ENCODE measurements around the gene ARHGAP27. TPM values are rescaled to one million over a fixed set of nuclear protein-coding genes. Genes with fewer than 3 reads are reported as not detected.

ARHGAP27 gene
- total RNA-seq, 1 donor from 2014 or later, result 26.8 TPM

GRCh38 chr17:45431531-45432404 is 902 bp downstream of the ARHGAP27 start:
- Mint-ChIP-seq H3K4me1 (ENCODE audit: unreplicated experiment) (peaks cover 8% of the 10 kb centered on the region), H3K9me3 (no peaks in the 10 kb centered on the region)

GRCh38 chr17:45430738-45431530 is 1.7 kb downstream of the ARHGAP27 start:
- Mint-ChIP-seq H3K27me3 (peaks cover 49% of the 10 kb centered on the region), H3K9me3 (no peaks in the 10 kb centered on the region), H3K4me1 (ENCODE audit: unreplicated experiment) (peaks cover 8% of the 10 kb centered on the region), H3K4me3 (peak overlapping the region; percentile 87), H3K36me3 (no peaks in the 10 kb centered on the region), H3K27ac (peak overlapping the region; percentile 98)
- no peak for DNase-seq (ENCODE audit: extremely low spot score, unreplicated experiment)
- TF ChIP-seq, protein P1, sequence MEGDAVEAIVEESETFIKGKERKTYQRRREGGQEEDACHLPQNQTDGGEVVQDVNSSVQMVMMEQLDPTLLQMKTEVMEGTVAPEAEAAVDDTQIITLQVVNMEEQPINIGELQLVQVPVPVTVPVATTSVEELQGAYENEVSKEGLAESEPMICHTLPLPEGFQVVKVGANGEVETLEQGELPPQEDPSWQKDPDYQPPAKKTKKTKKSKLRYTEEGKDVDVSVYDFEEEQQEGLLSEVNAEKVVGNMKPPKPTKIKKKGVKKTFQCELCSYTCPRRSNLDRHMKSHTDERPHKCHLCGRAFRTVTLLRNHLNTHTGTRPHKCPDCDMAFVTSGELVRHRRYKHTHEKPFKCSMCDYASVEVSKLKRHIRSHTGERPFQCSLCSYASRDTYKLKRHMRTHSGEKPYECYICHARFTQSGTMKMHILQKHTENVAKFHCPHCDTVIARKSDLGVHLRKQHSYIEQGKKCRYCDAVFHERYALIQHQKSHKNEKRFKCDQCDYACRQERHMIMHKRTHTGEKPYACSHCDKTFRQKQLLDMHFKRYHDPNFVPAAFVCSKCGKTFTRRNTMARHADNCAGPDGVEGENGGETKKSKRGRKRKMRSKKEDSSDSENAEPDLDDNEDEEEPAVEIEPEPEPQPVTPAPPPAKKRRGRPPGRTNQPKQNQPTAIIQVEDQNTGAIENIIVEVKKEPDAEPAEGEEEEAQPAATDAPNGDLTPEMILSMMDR (conservative IDR thresholded peaks at IDR 0.05), result no peak

More at GRCh38 chr17:45431531-45432404, 902 bp downstream of the ARHGAP27 start:
- DNase-seq (ENCODE audit: extremely low spot score, unreplicated experiment), result peak; percentile 86
- peak overlapping the region; percentile 87 for H3K4me3 Mint-ChIP-seq
- H3K36me3 Mint-ChIP-seq, result no peaks in the 10 kb centered on the region
- peak overlapping the region; percentile 98 for H3K27ac Mint-ChIP-seq
- TF ChIP-seq, protein P1 (conservative IDR thresholded peaks at IDR 0.05), result no peak
- H3K27me3 Mint-ChIP-seq, result peaks cover 41% of the 10 kb centered on the region

DNA sequence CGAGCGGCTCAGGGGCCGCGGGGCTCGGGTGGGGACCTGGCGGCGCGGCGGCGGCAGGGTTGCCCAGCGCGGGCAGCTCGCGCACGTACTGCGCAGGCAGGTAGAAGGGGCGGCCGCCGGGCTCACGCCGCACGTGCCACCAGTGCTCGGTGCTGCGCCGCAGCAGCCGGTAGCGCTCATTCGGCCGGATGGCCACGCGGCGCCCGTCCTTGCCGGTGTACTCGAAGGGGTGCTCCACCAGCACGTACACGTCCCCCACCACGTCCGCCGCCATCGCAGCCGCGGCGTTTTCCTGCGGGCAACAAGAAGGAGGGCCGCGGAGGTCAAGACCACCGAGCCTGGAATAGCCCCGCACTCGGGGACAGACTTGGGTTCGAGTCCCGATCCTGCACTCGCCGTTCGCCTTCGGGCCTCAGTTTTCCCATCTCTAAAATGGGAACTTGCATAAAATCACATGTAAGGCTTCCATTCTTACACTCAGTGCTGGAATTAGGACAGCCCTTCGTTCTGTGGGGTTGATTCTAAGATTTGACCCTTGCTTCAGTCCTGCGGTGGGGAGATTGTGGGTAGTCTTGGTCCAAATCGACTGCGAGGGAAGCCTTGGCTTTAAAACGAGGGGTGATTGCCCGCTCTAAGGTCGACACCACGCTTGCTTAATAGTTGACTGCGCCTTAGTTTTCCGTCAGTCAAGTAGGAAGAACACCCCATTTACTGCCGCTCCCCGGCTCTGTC is 2.5 kb downstream of the ARHGAP27 start:
- H3K4me3 Mint-ChIP-seq, result peak overlapping the region; percentile 87
- peak overlapping the region; percentile 98 for H3K27ac Mint-ChIP-seq
- peaks cover 8% of the 10 kb centered on the region for H3K4me1 Mint-ChIP-seq (ENCODE audit: unreplicated experiment)
- no peaks in the 10 kb centered on the region for H3K36me3 Mint-ChIP-seq
- H3K9me3 Mint-ChIP-seq, result no peaks in the 10 kb centered on the region
- H3K27me3 Mint-ChIP-seq, result peaks cover 51% of the 10 kb centered on the region
- TF ChIP-seq, protein P1 (conservative IDR thresholded peaks at IDR 0.05), result no peak
- DNase-seq (ENCODE audit: extremely low spot score, unreplicated experiment), result no peak

DNA sequence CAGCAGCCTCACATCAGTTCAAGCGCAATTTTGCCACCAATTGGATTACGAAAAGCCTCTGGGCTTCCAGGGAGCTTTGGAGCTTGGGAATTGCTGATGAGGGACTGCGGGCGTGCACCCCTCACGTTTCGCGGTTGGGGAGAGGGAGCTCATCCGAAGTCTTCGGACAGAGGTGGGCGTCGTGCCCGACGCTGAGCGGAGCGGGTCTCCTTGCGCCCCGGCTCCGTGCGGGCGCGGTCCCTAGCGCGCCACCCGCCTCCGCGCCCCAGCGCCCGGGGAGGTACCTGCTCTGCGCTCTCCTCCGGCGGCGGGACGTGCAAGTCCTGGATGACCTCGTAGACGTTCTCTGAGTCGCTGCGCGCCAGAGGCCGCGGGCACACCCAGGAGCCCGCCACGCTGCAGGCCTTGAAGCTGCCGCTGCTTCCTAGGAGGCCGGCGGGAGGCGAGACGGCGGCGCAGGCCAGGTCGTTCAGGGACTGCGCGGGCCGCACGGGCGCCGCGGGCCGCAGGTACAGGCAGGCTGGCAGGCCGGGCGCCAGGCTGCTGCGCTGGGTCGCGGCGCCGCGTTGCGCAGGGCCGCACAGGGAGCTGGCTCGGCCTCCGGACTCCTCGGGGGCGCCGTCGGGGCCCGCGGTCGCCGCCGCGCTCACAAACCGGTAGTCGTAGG is 3.2 kb downstream of the ARHGAP27 start:
- TF ChIP-seq, protein P1 (conservative IDR thresholded peaks at IDR 0.05), result no peak
- DNase-seq (ENCODE audit: extremely low spot score, unreplicated experiment), result no peak
- Mint-ChIP-seq H3K4me1 (ENCODE audit: unreplicated experiment) (peaks cover 8% of the 10 kb centered on the region), H3K27me3 (peaks cover 51% of the 10 kb centered on the region), H3K27ac (peak overlapping the region; percentile 87), H3K9me3 (no peaks in the 10 kb centered on the region), H3K36me3 (no peaks in the 10 kb centered on the region), H3K4me3 (peak overlapping the region; percentile 84)

- H3K27ac Mint-ChIP-seq, result peak overlapping the region; percentile 87
- DNase-seq (ENCODE audit: extremely low spot score, unreplicated experiment), result no peak
- H3K4me3 Mint-ChIP-seq, result peak overlapping the region; percentile 84
- H3K27me3 Mint-ChIP-seq, result peaks cover 51% of the 10 kb centered on the region
- H3K9me3 Mint-ChIP-seq, result no peaks in the 10 kb centered on the region
- TF ChIP-seq, protein P1 (conservative IDR thresholded peaks at IDR 0.05), result no peak
- H3K36me3 Mint-ChIP-seq, result no peaks in the 10 kb centered on the region
- peaks cover 8% of the 10 kb centered on the region for H3K4me1 Mint-ChIP-seq (ENCODE audit: unreplicated experiment)
Measured at GRCh38 chr17:45428931-45429338, 3.7 kb downstream of the ARHGAP27 start.

Data from type B pancreatic cell (in vitro differentiated cells).